Type B pancreatic cell (in vitro differentiated cells): Measurements from ENCODE around the gene SEPTIN6. TPM values are rescaled to one million over a fixed set of nuclear protein-coding genes. Genes with fewer than 3 reads are reported as not detected.
"Not testable (repeated sequence)": the region's sequence is repeated elsewhere in the genome, so short reads cannot be mapped to it uniquely, and the experiment has no call there.

Source experiments
- DNase-seq: peaks from one replicate; pipeline ENCODE4 v3.0.0; 2021; ENCODE audit warnings: mixed read lengths; ENCODE audit not compliant: unreplicated experiment; ENCODE audit errors: extremely low spot score
- H3K27ac Mint-ChIP-seq: 2 replicates; pipeline ENCODE4 v1.8.0; 2021; ENCODE audit warnings: mild to moderate bottlenecking, mixed read lengths
- H3K27me3 Mint-ChIP-seq: 2 replicates; pipeline ENCODE4 v1.8.0; 2021; ENCODE audit warnings: mixed read lengths
- H3K36me3 Mint-ChIP-seq: 2 replicates; pipeline ENCODE4 v1.8.0; 2021; ENCODE audit warnings: mixed read lengths
- H3K4me1 Mint-ChIP-seq: one replicate; pipeline ENCODE4 v1.8.0; 2021; ENCODE audit warnings: mixed read lengths; ENCODE audit not compliant: unreplicated experiment
- H3K4me3 Mint-ChIP-seq: 2 replicates; pipeline ENCODE4 v1.8.0; 2021; ENCODE audit warnings: mild to moderate bottlenecking, mixed read lengths
- H3K9me3 Mint-ChIP-seq: 2 replicates; pipeline ENCODE4 v1.8.0; 2021; ENCODE audit warnings: mixed read lengths
- CTCF ChIP-seq: fragments of 200-600 bp; sonication (generic); conservative IDR thresholded peaks from 2 replicates; pipeline ENCODE4 v1.5.0; 2021; ENCODE audit warnings: antibody characterized with exemption, mild to moderate bottlenecking
- total RNA-seq: library from RNA; stranded (reverse); gene quantifications from 2 replicates; pipeline ENCODE4 v1.2.1, GENCODE V29; 2021; ENCODE audit warnings: low replicate concordance

Gene SEPTIN6
- total RNA-seq, 1 donor from 2014 or later, result 70.2 TPM

- Mint-ChIP-seq H3K36me3 (peaks cover 6% of the 10 kb centered on the region), H3K27ac (no peak overlapping the region), H3K27me3 (no peaks in the 10 kb centered on the region), H3K4me1 (peaks cover 19% of the 10 kb centered on the region), H3K9me3 (no peaks in the 10 kb centered on the region), H3K4me3 (no peak overlapping the region)
- no peak for TF ChIP-seq CTCF
- no peak for DNase-seq
Observed at GRCh38 chrX:119669424-119670037, 23.4 kb downstream of the SEPTIN6 start.

GRCh38 chrX:119667111-119667878 is 25.7 kb downstream of the SEPTIN6 start:
- H3K4me1 Mint-ChIP-seq, result peaks cover 15% of the 10 kb centered on the region
- peaks cover 3% of the 10 kb centered on the region for H3K9me3 Mint-ChIP-seq
- H3K4me3 Mint-ChIP-seq, result no peak overlapping the region
- TF ChIP-seq CTCF, result no peak
- H3K27me3 Mint-ChIP-seq, result no peaks in the 10 kb centered on the region
- H3K27ac Mint-ChIP-seq, result no peak overlapping the region
- peaks cover 16% of the 10 kb centered on the region for H3K36me3 Mint-ChIP-seq
- DNase-seq, result no peak

GRCh38 chrX:119664877-119665276 is 28.1 kb downstream of the SEPTIN6 start:
- H3K4me1 Mint-ChIP-seq, result peaks cover 11% of the 10 kb centered on the region
- not testable (repeated sequence) for H3K27me3 Mint-ChIP-seq, DNase-seq, H3K27ac Mint-ChIP-seq, H3K9me3 Mint-ChIP-seq, H3K4me3 Mint-ChIP-seq
- peaks cover 16% of the 10 kb centered on the region for H3K36me3 Mint-ChIP-seq

GRCh38 chrX:119661486-119661885 is 31.5 kb downstream of the SEPTIN6 start:
- H3K36me3 Mint-ChIP-seq, result peaks cover 17% of the 10 kb centered on the region
- H3K27me3 Mint-ChIP-seq, result no peaks in the 10 kb centered on the region
- peaks cover 4% of the 10 kb centered on the region for H3K4me1 Mint-ChIP-seq
- no peak for DNase-seq
- peaks cover 3% of the 10 kb centered on the region for H3K9me3 Mint-ChIP-seq
- no peak overlapping the region for H3K4me3 Mint-ChIP-seq
- no peak overlapping the region for H3K27ac Mint-ChIP-seq
- no peak for TF ChIP-seq CTCF

GRCh38 chrX:119659522-119659921 is 33.4 kb downstream of the SEPTIN6 start:
- no peak overlapping the region for H3K27ac Mint-ChIP-seq
- no peak overlapping the region for H3K4me3 Mint-ChIP-seq

More at GRCh38 chrX:119659522-119659921, 33.4 kb downstream of the SEPTIN6 start:
- H3K9me3 Mint-ChIP-seq, result peaks cover 3% of the 10 kb centered on the region
- H3K4me1 Mint-ChIP-seq, result peaks cover 10% of the 10 kb centered on the region
- no peaks in the 10 kb centered on the region for H3K27me3 Mint-ChIP-seq
- peaks cover 21% of the 10 kb centered on the region for H3K36me3 Mint-ChIP-seq
- no peak for DNase-seq
- TF ChIP-seq CTCF, result no peak
